Umbilical cord (tissue), 2 donors: ENCODE data around the gene PDE6B. TPM values are rescaled to one million over a fixed set of nuclear protein-coding genes. Genes with fewer than 3 reads are reported as not detected.
"Not testable (repeated sequence)": the region's sequence is repeated elsewhere in the genome, so short reads cannot be mapped to it uniquely, and the experiment has no call there.

Experiments
- DNase-seq: peaks from one replicate; pipeline ENCODE4 v3.0.0-alpha.2; 2015; ENCODE audit warnings: low spot score
- total RNA-seq: library from RNA; depleted of rRNA; stranded (reverse); fragments of >200 nt; gene quantifications from one replicate; pipeline ENCODE4 v1.2.3, GENCODE V29; 2014; ENCODE audit warnings: low replicate concordance; ENCODE audit not compliant: insufficient read depth

Gene PDE6B
- total RNA-seq, result 7.0 TPM

- no peak for DNase-seq
Observed at GRCh38 chr4:624705-625590, at the start of gene PDE6B. TSS of gene PDE6B (plus strand) at chr4:625573. CDS start at chr4:625627, 54 bp downstream.

- no peak for DNase-seq
Observed at GRCh38 chr4:576245-576821, 49.0 kb upstream of the PDE6B start, which contains the start of gene TMEM271. TSS of gene TMEM271 (minus strand) at chr4:576295. CDS start at chr4:576062, 233 bp downstream.

GRCh38 chr4:576991-577498 is 48.3 kb upstream of the PDE6B start:
- DNase-seq, result no peak

GRCh38 chr4:577499-578450 is 47.6 kb upstream of the PDE6B start:
- no peak for DNase-seq

GRCh38 chr4:578451-579443 is 46.6 kb upstream of the PDE6B start:
- no peak for DNase-seq

- DNase-seq, result no peak
Observed at GRCh38 chr4:579543-580175, 45.7 kb upstream of the PDE6B start.

GRCh38 chr4:581181-581580 is 44.2 kb upstream of the PDE6B start:
- no peak for DNase-seq

GRCh38 chr4:581753-582361 is 43.5 kb upstream of the PDE6B start:
- DNase-seq, result no peak

GRCh38 chr4:583820-584219 is 41.6 kb upstream of the PDE6B start:
- DNase-seq, result no peak

- DNase-seq, result no peak
Observed at GRCh38 chr4:587671-588350, 37.6 kb upstream of the PDE6B start.

GRCh38 chr4:588351-588849 is 37.0 kb upstream of the PDE6B start:
- no peak for DNase-seq

GRCh38 chr4:589219-589963 is 36.0 kb upstream of the PDE6B start:
- no peak for DNase-seq

- DNase-seq, result no peak
Observed at GRCh38 chr4:590313-590841, 35.0 kb upstream of the PDE6B start.

- DNase-seq, result not testable (repeated sequence)
Observed at GRCh38 chr4:592178-592577, 33.2 kb upstream of the PDE6B start.

GRCh38 chr4:592825-593520 is 32.4 kb upstream of the PDE6B start:
- no peak for DNase-seq

- DNase-seq, result no peak
Observed at GRCh38 chr4:598925-599324, 26.4 kb upstream of the PDE6B start.

GRCh38 chr4:600166-600565 is 25.2 kb upstream of the PDE6B start:
- no peak for DNase-seq
